GM19035 (cell line): ENCODE results near the gene NTMT2.
"Not testable (repeated sequence)": the region's sequence is repeated elsewhere in the genome, so short reads cannot be mapped to it uniquely, and the experiment has no call there.

Source experiments
- ATAC-seq: cut with Tn5 transposase; IDR thresholded peaks from one replicate; pipeline ENCODE4 v1.9.1; 2021; ENCODE audit not compliant: unreplicated experiment

Gene NTMT2

GRCh38 chr1:170145770-170146676 is at the start of gene NTMT2:
Gene NTMT2 (plus strand): TSS chr1:170145959. CDS start chr1:170146108, 149 bp downstream.
- ATAC-seq, result no peak

- no peak for ATAC-seq
These were observed 49.6 kb upstream of the NTMT2 start for GRCh38 chr1:170095976-170096748.

GRCh38 chr1:170096806-170097340 is 48.9 kb upstream of the NTMT2 start:
- ATAC-seq, result no peak

- ATAC-seq, result no peak
These were observed 48.3 kb upstream of the NTMT2 start for GRCh38 chr1:170097449-170097948.

- ATAC-seq, result not testable (repeated sequence)
These were observed 32.6 kb upstream of the NTMT2 start for GRCh38 chr1:170113140-170113539.

- ATAC-seq, result no peak
These were observed 30.9 kb upstream of the NTMT2 start for GRCh38 chr1:170114906-170115305.

- ATAC-seq, result no peak
These were observed 23.4 kb upstream of the NTMT2 start for GRCh38 chr1:170122366-170122765.

GRCh38 chr1:170125269-170125668 is 20.5 kb upstream of the NTMT2 start:
- ATAC-seq, result no peak

GRCh38 chr1:170126696-170127095 is 19.1 kb upstream of the NTMT2 start:
- peak; percentile 95 for ATAC-seq

GRCh38 chr1:170131450-170131849 is 14.3 kb upstream of the NTMT2 start:
- ATAC-seq, result no peak

- no peak for ATAC-seq
These were observed 13.8 kb upstream of the NTMT2 start for GRCh38 chr1:170131984-170132383.

GRCh38 chr1:170133766-170134495 is 11.8 kb upstream of the NTMT2 start:
- no peak for ATAC-seq

- ATAC-seq, result no peak
These were observed 11.2 kb upstream of the NTMT2 start for GRCh38 chr1:170134521-170134920.

- no peak for ATAC-seq
These were observed 5.4 kb upstream of the NTMT2 start for GRCh38 chr1:170140371-170140770.

GRCh38 chr1:170145061-170145460 is 698 bp upstream of the NTMT2 start:
- ATAC-seq, result no peak

GRCh38 chr1:170146720-170147263 is 1.0 kb downstream of the NTMT2 start:
- ATAC-seq, result no peak

- no peak for ATAC-seq
These were observed 3.5 kb downstream of the NTMT2 start for GRCh38 chr1:170149241-170149640.

GRCh38 chr1:170150016-170150415 is 4.3 kb downstream of the NTMT2 start:
- ATAC-seq, result no peak

GRCh38 chr1:170150921-170151320 is 5.2 kb downstream of the NTMT2 start:
- no peak for ATAC-seq

GRCh38 chr1:170153417-170153816 is 7.7 kb downstream of the NTMT2 start:
- no peak for ATAC-seq

GRCh38 chr1:170155055-170155454 is 9.3 kb downstream of the NTMT2 start:
- no peak for ATAC-seq
